HG03066 (cell line): ENCODE data around the gene MAEA.
"Not testable (repeated sequence)": the region's sequence is repeated elsewhere in the genome, so short reads cannot be mapped to it uniquely, and the experiment has no call there.

Experiments used
- ATAC-seq: cut with Tn5 transposase; IDR thresholded peaks from one replicate; pipeline ENCODE4 v1.9.1; 2021; ENCODE audit warnings: low read depth; ENCODE audit not compliant: unreplicated experiment

The MAEA gene

DNA sequence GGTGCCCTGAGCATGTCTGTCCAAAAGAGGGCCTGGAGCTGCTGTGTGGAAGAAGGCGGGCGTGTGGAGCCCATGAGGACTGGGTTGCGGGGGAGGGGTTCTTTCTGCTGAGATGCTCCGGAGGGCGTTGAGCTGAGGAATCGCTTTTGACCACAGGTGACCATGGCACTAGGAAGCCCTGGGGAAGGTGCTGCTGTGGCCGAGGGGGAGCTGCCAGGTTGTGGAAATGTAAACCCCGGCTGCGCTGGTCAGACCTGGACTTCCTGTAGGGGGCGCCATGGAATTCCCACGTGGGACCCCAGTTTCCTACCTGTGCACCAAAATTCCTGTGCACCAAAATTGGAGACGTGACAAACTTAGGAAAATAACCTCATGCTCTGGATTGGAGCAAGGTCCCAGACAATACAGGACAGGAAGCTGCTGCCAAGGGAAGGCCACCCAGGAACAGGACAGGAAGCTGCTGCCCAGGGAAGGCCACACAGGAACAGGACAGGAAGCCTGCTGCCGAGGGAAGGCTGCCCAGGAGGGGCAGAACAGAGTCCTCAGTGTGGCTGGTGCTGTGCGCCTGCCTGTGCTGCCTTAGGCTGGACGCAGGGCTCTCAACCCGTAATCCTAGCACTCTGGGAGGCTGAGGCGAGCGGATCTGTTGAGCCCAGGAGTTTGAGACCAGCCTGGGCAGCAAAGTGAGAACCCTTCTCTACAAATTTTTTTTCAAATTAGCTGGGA lies 29.0 kb downstream of the MAEA start:
- ATAC-seq = no peak

DNA sequence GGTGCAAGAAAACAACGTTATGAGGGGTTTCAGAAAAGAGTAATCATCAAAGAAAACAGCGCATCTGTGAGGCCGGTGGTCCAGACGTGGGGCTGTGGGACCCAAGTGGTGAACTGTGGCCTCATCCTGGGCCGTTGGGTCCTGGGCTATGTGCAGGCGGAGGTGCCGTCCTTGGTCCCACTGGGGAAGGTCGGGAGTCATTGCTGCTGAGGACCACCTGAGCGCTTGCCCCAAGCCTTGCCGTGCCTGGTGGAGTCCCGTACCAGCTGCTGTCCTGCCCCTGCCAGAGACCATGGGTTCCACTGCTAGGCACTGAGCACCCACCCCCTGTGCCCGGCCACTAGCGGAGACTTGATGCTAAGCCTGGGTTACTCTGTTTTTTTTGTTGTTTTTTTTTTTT lies 31.8 kb downstream of the MAEA start:
- ATAC-seq = no peak

DNA sequence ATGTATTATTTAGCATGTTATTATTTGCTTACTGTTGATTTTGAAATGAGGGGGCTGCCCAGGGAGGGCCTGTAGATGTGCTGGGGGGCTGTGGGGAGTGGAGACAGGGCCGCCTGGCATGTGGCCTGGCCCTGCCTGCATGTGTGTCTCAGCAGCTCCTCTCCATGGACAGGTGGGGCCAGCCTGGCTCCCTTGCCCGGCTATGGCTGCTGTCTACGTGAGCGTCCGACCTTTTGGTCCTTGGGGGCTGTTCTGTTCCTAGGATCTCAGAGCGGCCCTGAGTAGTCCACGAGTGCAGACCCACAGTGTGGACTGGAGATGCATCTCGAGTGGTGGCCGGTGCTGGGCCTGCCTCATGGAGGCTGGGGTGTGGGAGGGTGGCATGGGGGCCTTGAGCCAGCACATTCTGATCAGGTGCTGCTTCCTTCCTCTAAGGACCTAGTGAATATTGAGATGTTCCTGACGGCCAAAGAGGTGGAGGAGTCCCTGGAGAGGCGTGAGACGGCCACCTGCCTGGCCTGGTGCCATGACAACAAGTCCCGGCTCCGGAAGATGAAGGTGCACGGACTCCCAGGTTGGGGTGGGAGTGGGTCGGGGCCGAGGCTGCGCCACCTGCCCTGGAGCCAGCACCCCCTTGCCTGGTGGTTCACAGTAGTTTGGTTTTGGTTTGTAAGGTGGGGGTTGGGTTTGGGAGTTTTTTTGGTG lies 32.4 kb downstream of the MAEA start:
- ATAC-seq = no peak

DNA sequence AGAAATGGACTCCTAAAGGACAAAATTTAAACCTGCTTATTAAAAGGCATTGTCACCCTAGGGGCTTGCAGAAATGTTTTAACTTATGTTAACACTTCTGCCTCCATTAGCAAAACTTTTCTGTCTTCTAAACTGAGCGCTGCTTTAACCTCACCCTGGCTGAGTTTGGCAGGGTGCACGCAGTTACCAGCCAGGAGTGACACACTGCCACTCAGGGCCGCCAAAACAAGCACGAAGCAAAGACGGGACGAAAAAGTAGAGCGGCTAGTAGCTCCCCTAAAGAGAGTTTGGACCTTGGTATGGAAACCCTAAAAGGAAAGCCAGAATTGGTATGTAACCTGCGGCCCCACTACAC lies 33.6 kb downstream of the MAEA start:
- ATAC-seq = no peak

DNA sequence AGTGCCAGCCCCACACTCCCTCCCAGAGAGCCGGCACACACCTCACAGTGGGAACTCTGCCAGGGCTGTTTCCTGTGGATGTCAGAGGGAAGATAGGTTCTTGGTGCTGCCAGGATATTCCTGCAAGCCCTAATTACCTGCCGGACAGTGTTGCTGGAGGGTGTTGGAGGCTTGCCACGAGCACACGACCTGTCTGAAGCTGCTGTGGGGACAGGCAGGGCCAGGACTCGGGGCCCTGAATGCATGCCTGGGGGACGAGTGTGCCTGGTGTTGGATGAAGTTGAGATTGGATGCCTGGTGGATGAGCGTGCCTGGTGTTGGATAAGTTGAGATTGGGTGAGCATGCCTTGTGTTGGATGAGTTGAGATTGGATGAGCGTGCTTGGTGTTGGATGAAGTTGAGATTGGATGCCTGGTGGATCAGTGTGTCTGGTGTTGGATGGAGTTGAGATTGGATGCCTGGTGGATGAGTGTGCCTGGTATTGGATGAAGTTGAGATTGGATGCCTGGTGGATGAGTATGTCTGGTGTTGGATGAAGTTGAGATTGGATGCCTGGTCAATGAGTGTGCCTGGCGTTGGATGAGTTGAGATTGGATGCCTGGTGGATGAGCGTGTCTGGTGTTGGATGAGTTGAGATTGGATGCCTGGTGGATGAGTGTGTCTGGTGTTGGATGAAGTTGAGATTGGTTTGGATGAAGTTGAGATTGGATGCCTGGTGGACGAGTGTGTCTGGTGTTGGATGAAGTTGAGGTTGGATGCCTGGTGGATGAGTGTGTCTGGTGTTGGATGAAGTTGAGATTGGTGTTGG lies 34.1 kb downstream of the MAEA start:
- no peak for ATAC-seq

DNA sequence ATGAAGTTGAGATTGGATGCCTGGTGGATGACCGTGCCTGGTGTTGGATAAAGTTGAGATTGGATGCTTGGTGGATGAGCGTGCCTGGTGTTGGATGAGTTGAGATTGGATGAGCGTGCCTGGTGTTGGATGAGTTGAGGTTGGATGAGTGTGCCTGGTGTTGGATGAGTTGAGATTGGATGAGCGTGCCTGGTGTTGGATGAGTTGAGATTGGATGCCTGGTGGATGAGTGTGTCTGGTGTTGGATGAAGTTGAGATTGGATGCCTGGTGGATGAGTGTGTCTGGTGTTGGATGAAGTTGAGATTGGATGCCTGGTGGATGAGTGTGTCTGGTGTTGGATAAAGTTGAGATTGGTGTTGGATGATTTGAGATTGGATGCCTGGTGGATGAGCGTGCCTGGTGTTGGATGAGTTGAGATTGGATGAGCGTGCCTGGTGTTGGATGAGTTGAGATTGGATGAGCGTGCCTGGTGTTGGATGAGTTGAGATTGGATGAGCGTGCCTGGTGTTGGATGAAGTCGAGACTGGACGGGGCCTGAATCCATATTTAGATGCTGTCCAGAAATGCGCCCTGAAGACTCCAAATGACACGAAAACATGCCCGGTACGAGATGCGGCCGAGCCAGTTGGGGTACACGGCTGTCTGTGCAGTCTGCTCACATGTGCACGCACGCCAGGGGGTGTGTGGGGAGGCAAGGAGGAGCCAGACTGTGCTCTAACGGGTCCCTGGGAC lies 34.9 kb downstream of the MAEA start:
- ATAC-seq = not testable (repeated sequence)

DNA sequence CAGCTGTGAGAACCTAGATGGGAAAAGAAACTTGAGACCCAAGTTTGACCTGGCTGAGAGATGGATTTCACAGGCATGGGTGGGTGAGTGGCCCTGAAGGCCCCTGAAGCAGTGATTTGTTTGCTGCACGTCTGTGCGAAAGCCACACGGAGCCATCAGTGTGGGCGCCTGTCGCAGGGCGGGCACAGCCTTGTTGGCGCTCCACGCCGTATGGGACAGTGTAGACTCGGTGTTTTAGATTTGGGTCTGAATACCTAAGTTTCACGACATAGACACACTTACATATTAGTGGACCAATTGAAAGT lies 35.4 kb downstream of the MAEA start:
- no peak for ATAC-seq

DNA sequence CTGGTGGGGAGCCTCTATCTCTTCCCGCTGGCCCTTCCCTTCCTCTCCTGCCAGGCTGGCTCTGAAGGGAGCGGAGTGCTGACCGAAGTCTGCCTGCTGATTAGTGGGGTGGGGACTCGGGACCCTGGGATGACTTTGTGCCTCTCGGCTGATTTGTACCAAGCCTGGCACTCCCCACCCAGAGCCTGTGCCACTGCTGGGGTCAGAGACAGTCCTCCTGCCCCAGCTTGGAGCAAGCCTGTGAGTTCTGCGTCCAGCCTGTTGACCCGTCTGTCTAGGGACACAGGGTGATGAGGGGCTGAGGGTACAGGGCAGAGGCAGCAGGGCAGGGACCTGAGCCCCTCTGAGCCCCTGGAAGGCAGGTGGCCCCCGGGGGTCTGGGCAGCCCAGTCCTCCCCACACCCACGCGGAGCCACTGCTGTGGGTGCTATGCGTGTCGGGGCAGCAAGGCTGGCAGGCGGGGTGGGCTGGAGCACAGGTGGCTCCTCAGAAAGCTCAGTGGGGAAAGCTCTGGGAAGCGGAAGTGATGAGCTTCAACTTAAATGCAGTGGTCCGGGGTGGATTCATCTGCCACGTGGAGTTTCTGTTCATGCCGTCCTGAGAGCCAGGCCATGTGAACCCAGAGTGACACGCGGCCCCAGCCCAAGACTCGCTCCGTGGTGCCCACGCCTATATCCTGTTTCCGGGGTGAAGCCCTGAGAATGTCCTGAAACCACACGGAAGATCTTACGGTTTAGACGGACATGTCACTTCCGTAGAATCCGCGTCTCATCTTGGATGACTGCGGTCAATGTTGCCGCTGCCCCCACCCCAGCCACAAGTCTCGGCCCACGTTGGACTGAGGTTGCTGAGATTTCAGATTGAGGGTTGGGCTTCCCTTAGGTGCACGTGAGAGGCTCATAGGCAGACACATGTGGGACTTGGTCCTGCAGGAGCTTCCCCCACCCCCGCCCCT lies 36.3 kb downstream of the MAEA start:
- no peak for ATAC-seq

DNA sequence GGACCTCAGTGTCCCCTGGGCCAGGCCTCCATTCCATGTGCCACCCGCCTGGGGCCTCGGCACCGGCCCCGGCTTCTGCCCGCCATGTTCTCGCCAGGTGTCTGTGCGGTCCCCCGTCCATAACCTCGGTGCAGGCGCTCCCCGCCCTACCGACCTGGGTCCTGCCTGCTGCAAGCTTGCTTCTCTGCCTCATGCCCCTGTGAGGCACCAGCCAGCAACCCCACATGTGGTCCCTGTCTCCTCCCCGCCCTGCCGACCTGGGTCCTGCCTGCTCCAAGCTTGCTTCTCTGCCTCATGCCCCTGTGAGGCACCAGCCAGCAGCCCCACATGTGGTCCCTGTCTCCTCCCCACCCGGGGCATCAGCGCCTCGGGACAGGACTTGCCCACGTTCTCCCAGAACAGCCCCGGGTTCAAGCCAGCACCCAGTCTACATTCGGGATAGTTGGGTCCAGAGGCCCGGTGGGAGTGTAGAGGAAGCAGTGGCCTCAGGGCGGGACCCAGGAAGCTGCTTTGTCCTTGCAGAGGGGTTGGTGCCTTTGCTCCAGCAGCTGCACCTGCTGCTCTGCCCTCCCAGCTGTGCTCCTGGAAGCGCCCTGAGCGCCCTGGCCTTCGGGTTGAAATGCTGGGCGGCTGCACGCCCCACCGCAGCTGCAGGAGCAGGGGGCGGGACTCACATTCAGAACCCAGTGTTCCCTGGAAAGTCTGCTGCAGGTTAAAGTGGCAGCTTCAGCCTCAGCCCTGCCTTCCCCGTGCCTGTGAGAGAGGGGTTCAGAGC lies 37.2 kb downstream of the MAEA start:
- no peak for ATAC-seq

DNA sequence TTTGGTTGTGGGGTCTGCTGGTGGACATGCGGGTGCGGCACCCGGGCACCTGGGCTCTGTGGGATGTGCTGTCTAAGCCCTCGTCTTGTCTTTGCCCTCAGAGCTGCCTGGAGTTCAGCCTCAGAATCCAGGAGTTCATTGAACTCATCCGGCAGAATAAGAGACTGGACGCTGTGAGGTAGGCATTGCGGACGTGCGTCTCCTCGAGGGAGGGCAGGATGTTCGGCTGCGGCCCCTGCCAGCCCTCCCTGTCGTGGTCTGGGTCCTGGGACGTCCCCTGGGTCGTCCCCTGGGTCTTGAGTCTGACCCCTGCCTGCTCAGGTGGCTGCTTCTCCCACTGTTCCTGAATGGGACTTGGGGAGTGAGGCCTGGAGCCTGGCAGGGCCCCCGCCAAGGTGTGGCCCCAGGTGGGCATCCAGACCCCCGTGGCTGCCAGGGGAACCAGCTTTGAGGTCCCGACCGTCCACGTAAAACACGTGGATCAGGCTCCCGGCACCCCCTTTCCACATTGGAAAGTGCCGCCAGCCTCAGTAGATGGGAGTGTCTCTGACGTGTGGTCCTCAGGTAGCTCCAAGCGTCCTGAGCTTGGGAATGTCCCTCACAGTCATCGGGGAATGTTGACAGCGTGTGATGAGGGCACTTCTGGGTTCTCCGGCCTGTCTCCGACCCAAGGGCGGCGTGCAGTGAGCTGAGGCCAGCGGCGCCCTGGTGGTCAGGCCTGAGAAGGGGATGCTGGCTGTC lies 38.0 kb downstream of the MAEA start:
- no peak for ATAC-seq

DNA sequence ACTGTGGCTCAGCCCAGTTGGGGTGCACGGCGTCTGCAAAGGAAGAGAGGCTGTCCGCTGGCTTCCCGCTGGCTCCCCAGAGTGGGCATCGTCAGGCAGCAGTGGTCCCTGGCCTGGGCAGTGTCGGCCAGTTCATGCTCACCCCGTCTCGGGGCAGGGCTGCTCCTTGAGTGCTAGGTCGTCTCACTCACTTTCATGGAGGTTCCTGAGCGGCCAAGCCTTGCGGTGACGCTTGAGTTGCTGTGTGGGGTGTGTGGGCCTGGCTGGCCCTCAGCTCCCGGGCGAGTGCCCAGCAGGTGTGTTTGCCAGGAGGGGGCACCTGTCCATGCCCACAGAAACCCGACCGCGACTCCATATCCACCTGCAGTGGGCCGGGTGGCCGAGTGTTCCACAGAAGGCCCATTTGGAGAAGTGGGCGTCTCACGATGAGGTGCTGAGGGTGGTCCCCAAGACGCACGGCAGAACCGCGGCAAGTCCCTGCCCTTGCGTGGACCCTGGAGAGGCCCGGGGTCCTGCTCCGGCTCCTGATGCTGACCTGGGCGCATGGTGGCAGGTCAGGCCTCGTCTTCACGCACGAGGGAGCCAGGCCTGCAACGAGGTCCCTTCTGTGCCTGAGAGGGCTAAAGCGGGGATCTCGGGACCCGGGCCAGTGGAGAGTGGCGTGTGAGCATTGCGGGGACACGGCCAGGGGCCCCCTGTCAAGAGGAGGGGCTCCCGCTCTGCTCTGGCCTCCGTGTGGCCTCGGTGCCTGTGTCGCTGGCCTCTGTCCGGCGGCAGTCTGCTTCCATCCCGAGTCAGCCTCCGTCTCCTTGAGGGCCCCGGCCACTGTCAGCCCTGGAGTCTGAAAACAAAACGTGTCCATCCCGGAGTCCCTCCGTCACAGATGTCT lies 38.8 kb downstream of the MAEA start:
- no peak for ATAC-seq

DNA sequence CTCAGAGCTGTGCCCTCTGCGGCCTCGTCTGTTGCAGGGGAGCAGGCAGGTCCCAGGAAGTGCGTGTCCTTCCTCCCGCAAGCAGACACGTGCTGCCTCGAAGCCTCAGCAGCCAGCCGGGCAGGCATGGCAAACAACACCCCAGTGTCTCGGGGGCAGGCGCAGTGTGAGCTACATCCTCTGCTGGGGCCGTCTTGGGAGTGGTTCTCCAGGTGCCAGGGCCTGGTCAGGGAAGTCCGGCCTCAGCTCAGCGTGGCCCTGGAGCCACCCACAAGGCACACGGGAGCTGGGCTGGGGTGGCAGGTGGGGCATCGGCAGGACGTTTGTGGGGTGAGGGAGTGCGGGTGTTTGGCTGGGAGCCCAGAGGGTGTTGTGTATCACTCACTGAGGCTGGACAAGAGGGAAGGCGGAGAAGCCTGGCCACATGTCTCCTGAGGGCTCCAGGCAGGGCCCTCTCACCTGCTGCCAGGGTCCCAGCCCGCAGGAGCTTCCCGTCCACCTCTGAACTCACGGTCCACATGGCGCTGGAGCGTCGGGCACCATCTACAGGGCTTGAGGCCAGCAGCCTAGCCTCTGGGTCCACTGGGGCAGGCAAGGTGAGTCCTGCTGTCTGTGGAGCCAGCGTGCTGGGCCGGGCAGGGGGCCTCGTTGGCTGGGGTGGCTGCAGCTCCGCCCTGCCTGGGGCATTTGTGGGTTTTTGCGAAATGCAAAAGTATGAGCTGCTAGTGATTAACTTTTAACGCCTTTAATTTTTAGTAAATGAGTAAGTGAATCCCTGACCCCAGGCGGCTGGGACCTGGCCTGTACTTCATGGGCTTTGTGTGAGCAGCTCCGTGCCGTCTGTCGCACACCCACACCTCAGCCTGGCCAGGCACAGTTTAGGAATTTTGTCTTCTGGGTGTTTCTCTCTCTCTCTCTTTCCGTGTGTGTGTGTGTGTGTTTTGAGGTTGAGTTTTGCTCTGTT lies 40.0 kb downstream of the MAEA start:
- no peak for ATAC-seq

DNA sequence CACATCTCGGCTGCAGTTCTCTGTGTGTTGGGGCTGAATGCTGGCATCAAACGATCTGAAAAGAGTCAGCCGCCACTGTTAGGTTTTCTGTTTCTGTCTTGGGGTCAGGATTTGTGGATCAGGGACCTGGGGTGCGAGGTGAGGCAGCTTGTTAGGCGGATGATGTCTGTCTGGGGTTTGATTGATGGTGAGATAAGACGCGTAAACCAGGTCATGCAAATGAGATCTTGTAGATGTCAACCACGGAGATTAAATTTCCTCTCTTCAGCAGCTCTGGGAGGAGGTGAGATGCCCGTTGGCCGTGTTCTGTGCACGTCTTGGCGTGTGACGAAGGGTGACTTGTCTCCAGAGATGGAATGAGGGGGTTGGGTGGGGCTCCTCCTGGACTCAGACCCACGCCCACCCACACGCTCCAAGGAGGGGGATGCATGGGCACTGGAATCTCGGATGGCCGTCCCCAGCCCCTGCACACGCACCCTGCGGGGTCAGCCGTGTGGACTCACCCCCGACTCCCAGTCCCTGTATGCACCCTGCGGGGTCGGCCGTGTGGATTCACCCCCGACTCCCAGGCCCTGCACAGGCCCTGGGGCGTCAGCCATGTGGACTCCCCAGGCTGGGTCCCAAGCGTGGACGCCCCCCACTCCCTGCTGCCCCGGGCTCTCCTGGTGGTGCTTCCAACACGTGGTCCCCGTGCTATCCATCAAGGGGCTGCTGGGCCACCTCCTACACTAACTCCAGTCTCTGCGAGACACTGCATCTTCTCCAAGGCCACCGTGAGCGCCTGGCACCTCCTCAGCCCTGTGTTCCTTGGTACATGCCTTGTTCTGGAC lies 41.3 kb downstream of the MAEA start:
- no peak for ATAC-seq

DNA sequence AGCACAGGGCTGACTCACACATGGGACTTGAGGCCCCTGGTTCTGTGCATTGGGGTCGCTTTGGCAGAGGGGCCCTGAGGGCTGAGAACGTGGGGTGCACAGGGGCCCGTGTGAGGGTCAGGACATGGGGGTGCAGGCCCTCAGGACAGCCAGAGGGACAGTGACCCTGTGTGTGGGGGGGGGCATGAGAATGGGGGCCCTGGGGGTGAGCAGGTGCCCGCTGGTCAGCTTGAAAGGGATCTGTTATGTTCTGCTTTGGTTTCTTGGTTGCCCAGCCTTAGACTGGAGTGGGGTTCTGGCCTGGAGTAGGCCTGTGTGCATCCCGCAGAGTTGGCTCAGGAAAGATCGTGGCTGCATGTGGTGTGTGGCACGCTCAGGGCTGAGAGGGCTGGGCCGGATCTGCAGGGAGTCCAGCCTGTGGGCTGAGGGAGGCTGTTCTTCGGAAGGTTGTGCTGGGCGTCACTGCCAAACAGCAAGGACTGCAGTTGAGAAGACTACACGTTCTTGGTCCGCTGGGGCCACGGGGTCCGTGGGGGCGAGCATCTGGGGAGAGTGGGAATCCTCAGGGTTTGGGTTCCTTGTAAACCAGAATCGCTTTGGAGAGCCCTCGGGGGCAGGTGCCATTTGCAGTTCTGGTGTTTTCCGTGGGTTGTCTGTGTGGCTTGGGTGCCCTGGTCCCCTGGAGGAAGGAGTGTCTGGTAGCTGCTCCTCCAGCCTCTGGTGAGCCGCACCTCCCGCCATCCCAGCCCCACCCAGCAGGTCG lies 42.1 kb downstream of the MAEA start:
- no peak for ATAC-seq

DNA sequence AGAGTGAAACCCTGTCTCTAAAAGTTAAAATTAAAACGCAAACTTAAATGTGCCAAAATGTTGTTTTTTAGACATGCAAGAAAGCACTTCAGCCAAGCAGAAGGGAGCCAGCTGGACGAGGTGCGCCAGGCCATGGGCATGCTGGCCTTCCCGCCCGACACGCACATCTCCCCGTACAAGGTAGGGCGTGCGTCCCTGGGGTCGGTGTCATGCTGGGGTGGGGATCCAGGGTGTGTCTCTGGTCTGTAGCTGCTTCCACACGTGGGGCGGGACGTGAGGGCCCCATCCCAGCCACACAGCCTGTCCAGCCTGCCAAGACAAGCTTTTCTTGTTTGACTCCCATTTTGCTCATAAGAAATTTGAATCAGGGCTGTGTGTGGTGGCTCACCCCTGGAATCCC lies 43.0 kb downstream of the MAEA start:
- no peak for ATAC-seq
